ENCODE measurements around the gene RANGAP1. TPM values are rescaled to one million over a fixed set of nuclear protein-coding genes. Genes with fewer than 3 reads are reported as not detected.

Gene RANGAP1
- polyA plus RNA-seq, 3 donors, result 8.3 to 30.2 (median 8.5) TPM

GRCh38 chr22:41314821-41315220 lies 28.8 kb upstream of the RANGAP1 start:
- H3K4me3 ChIP-seq (replicated peaks in 1 of 3; ENCODE audit: low read depth in 2 of 3, low read length in 3 of 3), result no peak overlapping the region
- H3K79me2 ChIP-seq (ENCODE audit: insufficient read depth, low read length), result peaks cover 66% of the 10 kb centered on the region
- H3K4me3 Mint-ChIP-seq, result no peak overlapping the region
- no peak for DNase-seq
- H3K27me3 Mint-ChIP-seq (ENCODE audit: low read depth in 3 of 3), result peaks cover 0 to 3% (median 0%) of the 10 kb centered on the region in 3 donors
- H3K4me1 ChIP-seq (ENCODE audit: control insufficient read depth in 1 of 2, insufficient read depth in 2 of 2, low read length in 2 of 2), result no peaks in the 10 kb centered on the region
- peaks cover 12 to 18% of the 10 kb centered on the region in 2 donors for H3K36me3 Mint-ChIP-seq
- peaks cover 7% of the 10 kb centered on the region for H3K4me1 Mint-ChIP-seq
- no peak overlapping the region for H3K27ac Mint-ChIP-seq
- H4K20me1 ChIP-seq (ENCODE audit: insufficient read depth, low read length), result peaks cover 49% of the 10 kb centered on the region
- no peak for TF ChIP-seq CTCF (IDR thresholded peaks at IDR 0.05)
- H3K4me2 ChIP-seq (replicated peaks; ENCODE audit: extremely low read depth, low read length, poor library complexity, severe bottlenecking), result no peak overlapping the region
- no peak overlapping the region for H3K9ac ChIP-seq (ENCODE audit: insufficient read depth, low read length, poor library complexity, severe bottlenecking)
- no peaks in the 10 kb centered on the region for H3K27me3 ChIP-seq (ENCODE audit: control insufficient read depth in 2 of 2, insufficient read depth in 2 of 2, low read length in 2 of 2)
- H3K9me3 ChIP-seq (replicated peaks in 1 of 2; ENCODE audit: control insufficient read depth in 1 of 2, insufficient read depth in 1 of 2, low read length in 2 of 2), result no peaks in the 10 kb centered on the region
- intact Hi-C loops (cut with micrococcal nuclease), result no loop called here
- H2AFZ ChIP-seq (ENCODE audit: insufficient read depth, low read depth, low read length, poor library complexity, severe bottlenecking), result no peak overlapping the region
- peaks cover 0 to 2% (median 0%) of the 10 kb centered on the region in 7 donors for H3K9me3 Mint-ChIP-seq
- 100% methylated on average over 1 of the region's 8 CpGs for WGBS (ENCODE audit: insufficient coverage)
- no peak overlapping the region for H3K27ac ChIP-seq (ENCODE audit: low read depth in 1 of 2, low read length in 2 of 2)
- H3K36me3 ChIP-seq (replicated peaks in 1 of 2; ENCODE audit: control insufficient read depth in 1 of 2, insufficient read depth in 2 of 2, low read length in 2 of 2), result peaks cover 15 to 20% of the 10 kb centered on the region in 2 donors

GRCh38 chr22:41311487-41311886 lies 25.5 kb upstream of the RANGAP1 start:
- Histone ChIP-seq H3K27ac (ENCODE audit: low read depth in 1 of 2, low read length in 2 of 2) (no peak overlapping the region), H2AFZ (ENCODE audit: insufficient read depth, low read depth, low read length, poor library complexity, severe bottlenecking) (no peak overlapping the region), H3K4me2 (replicated peaks; ENCODE audit: extremely low read depth, low read length, poor library complexity, severe bottlenecking) (no peak overlapping the region), H3K36me3 (replicated peaks in 1 of 2; ENCODE audit: control insufficient read depth in 1 of 2, insufficient read depth in 2 of 2, low read length in 2 of 2) (peaks cover 21 to 31% of the 10 kb centered on the region in 2 donors), H3K79me2 (ENCODE audit: insufficient read depth, low read length) (peaks cover 80% of the 10 kb centered on the region), H4K20me1 (ENCODE audit: insufficient read depth, low read length) (peaks cover 69% of the 10 kb centered on the region), H3K4me3 (replicated peaks in 1 of 3; ENCODE audit: low read depth in 2 of 3, low read length in 3 of 3) (no peak overlapping the region), H3K4me1 (ENCODE audit: control insufficient read depth in 1 of 2, insufficient read depth in 2 of 2, low read length in 2 of 2) (no peaks in the 10 kb centered on the region), H3K27me3 (ENCODE audit: control insufficient read depth in 2 of 2, insufficient read depth in 2 of 2, low read length in 2 of 2) (no peaks in the 10 kb centered on the region), H3K9me3 (replicated peaks in 1 of 2; ENCODE audit: control insufficient read depth in 1 of 2, insufficient read depth in 1 of 2, low read length in 2 of 2) (no peaks in the 10 kb centered on the region), H3K9ac (ENCODE audit: insufficient read depth, low read length, poor library complexity, severe bottlenecking) (no peak overlapping the region)
- DNase-seq, result no peak
- no peak overlapping the region for H3K4me3 Mint-ChIP-seq
- peaks cover 0 to under 1% (median 0%) of the 10 kb centered on the region in 3 donors for H3K27me3 Mint-ChIP-seq (ENCODE audit: low read depth in 3 of 3)
- no peak for TF ChIP-seq CTCF (IDR thresholded peaks at IDR 0.05)
- H3K27ac Mint-ChIP-seq, result peak overlapping the region in 2 of 7 donors; percentile 58 to 75
- intact Hi-C loops (cut with micrococcal nuclease), result no loop called here
- peaks cover 25 to 35% of the 10 kb centered on the region in 2 donors for H3K36me3 Mint-ChIP-seq
- WGBS (ENCODE audit: insufficient coverage), result 75% methylated on average over 2 of the region's 5 CpGs
- H3K4me1 Mint-ChIP-seq, result peaks cover 22% of the 10 kb centered on the region
- peaks cover 0 to 2% (median 0%) of the 10 kb centered on the region in 7 donors for H3K9me3 Mint-ChIP-seq

Measured in CD14-positive monocyte (primary cell).